Testis (tissue), 2 donors: ENCODE measurements around the gene ARHGAP27.

Experiments
- POLR2A ChIP-seq: fragments of 450-650 bp; IDR thresholded peaks from one replicate; pipeline ENCODE4 v1.6.1; 2017; ENCODE audit warnings: antibody characterized with exemption, mild to moderate bottlenecking, moderate library complexity
- TF ChIP-seq, protein P1 (sequence below), 3 experiments: fragments of 450-650 bp in 2 of 3; fragments of 200-600 bp in 1 of 3; sonication (generic) in 1 of 3; IDR thresholded peaks; one replicate each; pipeline ENCODE4 v1.5.1; 2016 to 2019; ENCODE audit warnings: antibody characterized with exemption in 3 of 3, mild to moderate bottlenecking in 2 of 3, moderate library complexity in 1 of 3

DNA sequence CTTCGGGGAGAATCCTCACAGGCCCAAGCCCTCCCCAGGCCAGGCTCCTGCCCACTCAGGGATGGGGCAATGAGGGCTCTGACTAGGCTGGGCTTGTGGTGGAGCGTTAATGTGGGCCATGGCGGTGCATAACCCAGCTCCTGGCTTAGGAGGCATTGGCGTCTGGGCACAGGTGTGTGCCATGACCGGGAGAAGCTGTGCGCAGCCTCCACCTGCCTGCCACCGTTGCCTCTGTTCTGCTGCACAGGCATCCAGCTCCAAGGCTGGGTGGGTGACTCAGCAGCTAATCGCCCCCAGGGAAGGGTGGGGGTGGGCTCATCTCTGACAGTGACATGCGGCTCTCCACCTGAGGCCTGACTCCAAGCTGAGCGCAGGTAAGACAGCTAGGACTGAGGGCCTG is 3.5 kb upstream of the ARHGAP27 start:
- TF ChIP-seq, protein P1, sequence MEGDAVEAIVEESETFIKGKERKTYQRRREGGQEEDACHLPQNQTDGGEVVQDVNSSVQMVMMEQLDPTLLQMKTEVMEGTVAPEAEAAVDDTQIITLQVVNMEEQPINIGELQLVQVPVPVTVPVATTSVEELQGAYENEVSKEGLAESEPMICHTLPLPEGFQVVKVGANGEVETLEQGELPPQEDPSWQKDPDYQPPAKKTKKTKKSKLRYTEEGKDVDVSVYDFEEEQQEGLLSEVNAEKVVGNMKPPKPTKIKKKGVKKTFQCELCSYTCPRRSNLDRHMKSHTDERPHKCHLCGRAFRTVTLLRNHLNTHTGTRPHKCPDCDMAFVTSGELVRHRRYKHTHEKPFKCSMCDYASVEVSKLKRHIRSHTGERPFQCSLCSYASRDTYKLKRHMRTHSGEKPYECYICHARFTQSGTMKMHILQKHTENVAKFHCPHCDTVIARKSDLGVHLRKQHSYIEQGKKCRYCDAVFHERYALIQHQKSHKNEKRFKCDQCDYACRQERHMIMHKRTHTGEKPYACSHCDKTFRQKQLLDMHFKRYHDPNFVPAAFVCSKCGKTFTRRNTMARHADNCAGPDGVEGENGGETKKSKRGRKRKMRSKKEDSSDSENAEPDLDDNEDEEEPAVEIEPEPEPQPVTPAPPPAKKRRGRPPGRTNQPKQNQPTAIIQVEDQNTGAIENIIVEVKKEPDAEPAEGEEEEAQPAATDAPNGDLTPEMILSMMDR (IDR thresholded peaks at IDR 0.05), result no peak
- no peak for TF ChIP-seq POLR2A
